ENCODE results near the gene MRPS16. TPM values are rescaled to one million over a fixed set of nuclear protein-coding genes. Genes with fewer than 3 reads are reported as not detected.

Gene MRPS16
- total RNA-seq, 2 experiments from 2014 or later, result 140 to 145 TPM

DNA sequence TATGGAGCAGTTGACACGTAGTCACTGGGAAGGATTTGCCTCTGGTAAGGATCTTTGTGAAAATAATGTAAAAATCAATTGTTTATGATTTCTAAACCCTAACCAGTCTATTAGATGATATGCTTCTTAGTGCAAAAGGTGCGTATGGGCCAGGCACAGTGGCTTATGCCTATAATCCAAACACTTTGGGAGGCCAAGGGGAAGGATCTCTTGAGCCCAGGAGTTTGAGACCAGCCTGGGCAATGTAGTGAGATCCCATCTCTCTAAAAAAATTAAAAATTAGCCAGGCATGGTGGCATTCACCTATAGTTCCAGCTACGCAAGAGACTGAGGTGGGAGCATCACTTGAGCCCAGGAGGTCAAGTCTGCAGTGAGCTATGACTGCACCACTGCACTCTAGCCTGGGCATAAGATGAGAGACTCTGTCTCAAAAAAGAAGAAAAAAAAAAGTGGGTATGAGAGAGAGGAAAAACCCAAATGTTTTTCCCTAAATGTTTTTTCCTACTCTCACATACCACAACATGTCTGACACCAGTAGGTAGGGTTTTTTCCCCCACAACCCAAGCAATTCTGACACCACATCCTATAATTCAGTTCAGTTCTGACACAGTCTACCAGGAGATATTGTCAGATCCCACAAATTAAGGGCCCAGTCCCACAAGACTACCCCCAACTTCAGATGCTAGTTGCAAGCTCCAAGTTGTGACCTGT is 41.9 kb downstream of the MRPS16 start:
- peaks cover 28% of the 10 kb centered on the region for H3K36me3 Mint-ChIP-seq (ENCODE audit: low read depth)
- H3K27ac Mint-ChIP-seq, result no peak overlapping the region
- H3K27me3 Mint-ChIP-seq (ENCODE audit: low read depth), result no peaks in the 10 kb centered on the region
- H3K4me3 Mint-ChIP-seq, result no peak overlapping the region
- no peak for DNase-seq
- CTCF ChIA-PET, result interaction anchor here (1.2 kb wide), 1 partner anchor 39 kb away, joined by 5 read pairs; no protein-coding TSS in a partner anchor
- intact Hi-C loops (cut with micrococcal nuclease), result no loop called here
- H3K9me3 Mint-ChIP-seq, result no peaks in the 10 kb centered on the region
- H3K4me1 Mint-ChIP-seq (ENCODE audit: low read depth), result no peaks in the 10 kb centered on the region

DNA sequence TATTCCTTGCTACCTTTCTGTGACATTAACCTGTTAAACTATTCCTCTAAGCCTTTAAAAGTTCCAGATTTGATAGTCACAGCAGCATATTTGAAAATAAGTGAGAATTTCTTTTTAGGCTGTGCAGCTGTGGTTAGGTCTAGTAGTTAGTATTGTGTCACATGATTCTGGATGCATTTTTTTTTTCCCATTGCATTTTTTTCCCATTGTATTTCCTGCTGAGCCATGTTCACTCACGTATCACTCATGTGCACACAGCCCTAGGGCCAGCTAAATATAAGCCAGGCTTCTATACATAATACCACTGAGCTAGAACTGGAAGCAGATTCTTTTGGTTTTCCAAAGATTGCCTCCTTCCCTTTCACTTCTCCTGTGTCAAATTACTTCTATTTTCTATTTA is 42.7 kb downstream of the MRPS16 start:
- CTCF ChIA-PET, result no interaction called here
- Mint-ChIP-seq H3K4me3 (no peak overlapping the region), H3K27me3 (ENCODE audit: low read depth) (no peaks in the 10 kb centered on the region), H3K4me1 (ENCODE audit: low read depth) (no peaks in the 10 kb centered on the region), H3K36me3 (ENCODE audit: low read depth) (peaks cover 27% of the 10 kb centered on the region), H3K27ac (no peak overlapping the region), H3K9me3 (no peaks in the 10 kb centered on the region)
- no peak for DNase-seq
- intact Hi-C loops (cut with micrococcal nuclease), result no loop called here

DNA sequence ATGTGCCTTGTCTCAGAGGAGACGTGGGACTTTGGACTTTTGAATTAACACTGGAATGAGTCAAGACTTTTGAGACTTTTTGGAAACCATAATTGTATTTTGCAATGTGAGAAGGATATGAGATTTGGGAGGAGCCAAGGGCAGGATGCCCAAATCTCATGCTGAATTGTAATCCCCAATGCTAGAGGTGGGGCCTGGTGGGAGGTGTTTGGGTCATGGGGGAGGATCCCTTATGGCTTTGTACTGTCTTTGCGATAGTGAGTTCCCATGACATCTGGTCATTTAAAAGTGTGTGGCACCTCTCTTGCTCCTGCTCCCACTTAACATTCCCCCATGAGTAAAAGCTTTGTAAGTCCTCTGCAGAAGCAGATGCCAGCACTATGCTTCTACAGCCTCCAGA is 44.6 kb downstream of the MRPS16 start:
- intact Hi-C loops (cut with micrococcal nuclease), result no loop called here
- Mint-ChIP-seq H3K9me3 (no peaks in the 10 kb centered on the region), H3K4me3 (no peak overlapping the region), H3K27ac (no peak overlapping the region), H3K27me3 (ENCODE audit: low read depth) (no peaks in the 10 kb centered on the region), H3K36me3 (ENCODE audit: low read depth) (peaks cover 13% of the 10 kb centered on the region), H3K4me1 (ENCODE audit: low read depth) (no peaks in the 10 kb centered on the region)
- no peak for DNase-seq
- CTCF ChIA-PET, result no interaction called here

DNA sequence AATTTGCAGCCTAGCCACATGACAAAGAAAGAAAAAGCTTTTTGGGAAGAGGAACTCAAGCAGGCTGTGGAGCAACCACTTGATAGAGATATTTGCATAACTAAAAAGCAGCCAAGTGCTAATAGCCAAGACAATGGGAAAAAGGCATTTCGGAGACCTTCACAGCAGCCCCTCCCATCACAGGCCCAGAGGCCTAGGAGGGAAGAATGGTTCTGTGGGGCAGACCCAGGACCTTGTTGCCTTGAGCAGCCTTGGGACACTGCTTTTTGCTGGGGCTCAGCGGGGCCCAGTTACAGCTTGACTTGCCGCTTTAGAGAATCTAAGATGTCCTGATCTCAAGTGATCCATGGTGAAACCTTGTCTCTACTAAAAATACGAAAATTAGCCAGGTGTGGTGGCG is 46.1 kb downstream of the MRPS16 start:
- Mint-ChIP-seq H3K4me1 (ENCODE audit: low read depth) (no peaks in the 10 kb centered on the region), H3K27me3 (ENCODE audit: low read depth) (no peaks in the 10 kb centered on the region), H3K4me3 (no peak overlapping the region), H3K27ac (no peak overlapping the region), H3K36me3 (ENCODE audit: low read depth) (peaks cover 9% of the 10 kb centered on the region), H3K9me3 (no peaks in the 10 kb centered on the region)
- CTCF ChIA-PET, result no interaction called here
- intact Hi-C loops (cut with micrococcal nuclease), result no loop called here
- no peak for DNase-seq

DNA sequence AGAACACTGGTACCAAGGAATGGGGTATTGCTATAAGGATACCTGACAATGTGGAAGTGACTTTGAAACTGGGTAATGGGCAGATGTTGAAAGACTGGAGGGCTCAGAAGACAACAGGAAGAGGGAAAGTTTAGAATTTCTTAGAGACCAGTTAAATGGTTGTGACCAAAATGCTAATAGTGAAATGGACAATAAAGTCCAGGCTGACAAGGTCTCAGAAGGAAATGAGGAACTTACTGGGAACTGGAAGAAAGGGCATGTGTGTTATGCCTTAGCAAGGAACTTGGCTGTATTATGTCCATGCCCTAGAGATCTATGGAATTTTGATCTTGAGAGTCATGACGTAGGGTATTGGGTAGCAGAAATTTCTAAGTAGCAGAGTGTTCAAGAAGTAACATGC is 46.6 kb downstream of the MRPS16 start:
- Mint-ChIP-seq H3K36me3 (ENCODE audit: low read depth) (peaks cover 9% of the 10 kb centered on the region), H3K27ac (no peak overlapping the region), H3K4me3 (no peak overlapping the region), H3K27me3 (ENCODE audit: low read depth) (no peaks in the 10 kb centered on the region), H3K9me3 (no peaks in the 10 kb centered on the region), H3K4me1 (ENCODE audit: low read depth) (no peaks in the 10 kb centered on the region)
- no peak for DNase-seq
- CTCF ChIA-PET, result no interaction called here
- intact Hi-C loops (cut with micrococcal nuclease), result no loop called here

DNA sequence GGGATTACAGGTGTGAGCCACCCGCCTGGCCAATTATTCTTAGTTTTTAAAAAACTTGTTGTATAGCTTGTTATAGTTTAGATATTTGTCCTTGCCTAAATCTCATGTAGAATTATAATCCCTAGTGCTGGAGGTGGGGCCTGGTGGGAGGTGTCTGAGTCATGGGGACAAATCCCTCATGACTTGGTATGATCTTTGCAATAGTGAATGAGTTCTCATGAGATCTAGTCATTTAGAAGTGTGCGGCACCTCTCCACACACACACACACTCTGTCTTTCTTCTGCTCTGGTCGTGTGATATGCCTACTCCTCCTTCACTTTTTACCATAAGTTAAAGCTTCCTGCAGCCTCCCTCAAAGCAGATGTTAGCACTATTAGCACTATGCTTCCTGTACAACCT is 47.4 kb downstream of the MRPS16 start:
- no peak overlapping the region for H3K27ac Mint-ChIP-seq
- H3K4me3 Mint-ChIP-seq, result no peak overlapping the region
- H3K27me3 Mint-ChIP-seq (ENCODE audit: low read depth), result no peaks in the 10 kb centered on the region
- no peaks in the 10 kb centered on the region for H3K9me3 Mint-ChIP-seq
- peaks cover 6% of the 10 kb centered on the region for H3K36me3 Mint-ChIP-seq (ENCODE audit: low read depth)
- H3K4me1 Mint-ChIP-seq (ENCODE audit: low read depth), result no peaks in the 10 kb centered on the region
- intact Hi-C loops (cut with micrococcal nuclease), result no loop called here
- no peak for DNase-seq
- CTCF ChIA-PET, result no interaction called here

Other genes with a start within 250 kb of the MRPS16 start
- gene P4HA1, start 155.8 kb downstream of the MRPS16 start, total RNA-seq, result 10 to 100 TPM; 15.3 to 15.9 TPM
- under 1 TPM; 0.72 to 0.83 TPM for gene NUDT13, start 142.2 kb downstream of the MRPS16 start, total RNA-seq
- 10 to 100 TPM; 26.5 to 28.1 TPM for gene ECD, start 84.6 kb downstream of the MRPS16 start, total RNA-seq
- gene FAM149B1, start 84.5 kb downstream of the MRPS16 start, total RNA-seq, result 10 to 100 TPM; 13.3 to 13.7 TPM
- 10 to 100 TPM; 55.2 to 57.2 TPM for gene DNAJC9, start 5.4 kb downstream of the MRPS16 start, total RNA-seq
- gene CFAP70, start 106.2 kb upstream of the MRPS16 start, total RNA-seq, result under 1 TPM; 0.20 to 0.31 TPM
- gene ANXA7, start 161.4 kb upstream of the MRPS16 start, total RNA-seq, result 100 to 1,000 TPM; 130 to 134 TPM
- gene MSS51, start 180.9 kb upstream of the MRPS16 start, total RNA-seq, result 1 to 10 TPM; 1.6 to 1.9 TPM
- 10 to 100 TPM; 34.9 to 35.8 TPM for gene PPP3CB, start 243.4 kb upstream of the MRPS16 start, total RNA-seq

All from activated naive CD4-positive, alpha-beta T cell treated with anti-CD3 and anti-CD28 coated beads for 36 hours (primary cell).